Panc1 (cell line): ENCODE data around the gene FAM234B. TPM values are rescaled to one million over a fixed set of nuclear protein-coding genes. Genes with fewer than 3 reads are reported as not detected.

Experiments
- ATAC-seq: fragments of 200-7000 bp; cut with Tn5 transposase; 2 replicates; pipeline ENCODE4 v1.9.1; 2020; ENCODE audit warnings: mild to moderate bottlenecking, moderate library complexity
- BruUV-seq: library from RNA; stranded (reverse); fragments of 400-500 nt; replicated peaks from 2 replicates; lab custom pipeline; 2021; lab: Mats Ljungman, UMichigan
- CTCF ChIA-PET: fragments of 300-600 bp; sonication (Branson Sonifier 250); formaldehyde crosslinking; loops from one replicate; lab custom pipeline; 2022; ENCODE audit warnings: antibody characterized with exemption; lab: Charles Lee
- POLR2A ChIA-PET: fragments of 300-600 bp; sonication (Branson Sonifier 250); formaldehyde crosslinking; loops from one replicate; lab custom pipeline; 2022; ENCODE audit warnings: antibody characterized with exemption; lab: Charles Lee
- DNase-seq: peaks from one replicate; pipeline ENCODE4 v3.0.0-alpha.2; 2010; ENCODE audit warnings: low read depth, low spot score
- H3K27ac ChIP-seq: 2 replicates; pipeline ENCODE4 v1.5.1; 2011; ENCODE audit warnings: mild to moderate bottlenecking, low read length, inconsistent platforms
- H3K27me3 ChIP-seq: fragments of 200-500 bp; sonication (Bioruptor generic); 2 replicates; pipeline ENCODE4 v1.6.0; 2014; ENCODE audit warnings: low read length, inconsistent platforms; ENCODE audit not compliant: control insufficient read depth, insufficient read depth
- H3K36me3 ChIP-seq: fragments of 200-500 bp; sonication (Bioruptor generic); 2 replicates; pipeline ENCODE4 v1.5.1; 2014; ENCODE audit warnings: inconsistent platforms, mild to moderate bottlenecking, low read length, moderate library complexity; ENCODE audit not compliant: control insufficient read depth, insufficient read depth
- H3K4me1 ChIP-seq: 2 replicates; pipeline ENCODE4 v1.5.1; 2011; ENCODE audit warnings: inconsistent platforms, mild to moderate bottlenecking, low read length, moderate library complexity; ENCODE audit not compliant: control insufficient read depth, insufficient read depth
- H3K4me3 ChIP-seq, 2 experiments: 2 replicates each; pipeline ENCODE4 v1.5.1; 2011 to 2012; ENCODE audit warnings: low read depth in 2 of 2, low read length in 2 of 2, mild to moderate bottlenecking in 2 of 2, inconsistent platforms in 1 of 2, moderate library complexity in 1 of 2
- H3K9me3 ChIP-seq: fragments of 200-500 bp; sonication (Bioruptor generic); 2 replicates; pipeline ENCODE4 v1.5.1; 2014; ENCODE audit warnings: low read depth, mild to moderate bottlenecking, inconsistent platforms, low read length, moderate library complexity; ENCODE audit not compliant: control insufficient read depth, insufficient read depth
- CTCF ChIP-seq: fragments of 450-650 bp; IDR thresholded peaks from 2 replicates; pipeline ENCODE4 v1.5.1; 2017; ENCODE audit warnings: mild to moderate bottlenecking
- POLR2AphosphoS5 ChIP-seq: IDR thresholded peaks from 2 replicates; pipeline ENCODE4 v1.6.1; 2012; ENCODE audit warnings: mild to moderate bottlenecking, low read depth, low read length, moderate library complexity
- SIN3A ChIP-seq: IDR thresholded peaks from 2 replicates; pipeline ENCODE4 v1.6.1; 2012; ENCODE audit warnings: low read depth, mild to moderate bottlenecking, low read length, moderate library complexity, borderline replicate concordance; ENCODE audit not compliant: insufficient read depth
- TCF7L2 ChIP-seq: IDR thresholded peaks from 2 replicates; pipeline ENCODE4 v1.6.1; 2011; ENCODE audit warnings: mild to moderate bottlenecking, low read depth, low read length, inconsistent platforms
- in situ Hi-C: cut with HindIII; loops from 2 replicates; pipeline ENCODE4 v1.10.0; 2016; ENCODE audit warnings: low sequenced_read_pairs, low pct_unique_long_range_greater_than_20kb
- intact Hi-C: fragments of 100-400 bp; cut with micrococcal nuclease; formaldehyde crosslinking; loops from one replicate; pipeline ENCODE4 v1.10.0; 2022; ENCODE audit not compliant: unreplicated experiment
- total RNA-seq: library from RNA; stranded (reverse); gene quantifications from one replicate; pipeline ENCODE4 v1.2.1, GENCODE V29; 2021; ENCODE audit not compliant: unreplicated experiment
- TF ChIP-seq, protein P1 (sequence below), 2 experiments: IDR thresholded peaks; 2 replicates each; pipeline ENCODE4 v1.6.1; 2011 to 2012; ENCODE audit warnings: low read depth in 2 of 2, control low read depth in 1 of 2, low read length in 1 of 2, mild to moderate bottlenecking in 1 of 2, moderate library complexity in 1 of 2; ENCODE audit not compliant: insufficient read depth in 1 of 2

FAM234B gene
- total RNA-seq, 1 experiment from 2014 or later: 5.4 TPM

GRCh38 chr12:12998248-12998647 lies 45.9 kb upstream of the FAM234B start:
- H3K27ac ChIP-seq: no peak overlapping the region
- intact Hi-C loops (no loop called here), in situ Hi-C loops (no loop called here)
- no peaks in the 10 kb centered on the region; the same call in none of the 2 replicates for H3K4me1 ChIP-seq
- H3K27me3 ChIP-seq: no peaks in the 10 kb centered on the region
- ChIA-PET POLR2A (no interaction called here), CTCF (no interaction called here)
- no peaks in the 10 kb centered on the region for H3K36me3 ChIP-seq
- TF ChIP-seq, protein P1, sequence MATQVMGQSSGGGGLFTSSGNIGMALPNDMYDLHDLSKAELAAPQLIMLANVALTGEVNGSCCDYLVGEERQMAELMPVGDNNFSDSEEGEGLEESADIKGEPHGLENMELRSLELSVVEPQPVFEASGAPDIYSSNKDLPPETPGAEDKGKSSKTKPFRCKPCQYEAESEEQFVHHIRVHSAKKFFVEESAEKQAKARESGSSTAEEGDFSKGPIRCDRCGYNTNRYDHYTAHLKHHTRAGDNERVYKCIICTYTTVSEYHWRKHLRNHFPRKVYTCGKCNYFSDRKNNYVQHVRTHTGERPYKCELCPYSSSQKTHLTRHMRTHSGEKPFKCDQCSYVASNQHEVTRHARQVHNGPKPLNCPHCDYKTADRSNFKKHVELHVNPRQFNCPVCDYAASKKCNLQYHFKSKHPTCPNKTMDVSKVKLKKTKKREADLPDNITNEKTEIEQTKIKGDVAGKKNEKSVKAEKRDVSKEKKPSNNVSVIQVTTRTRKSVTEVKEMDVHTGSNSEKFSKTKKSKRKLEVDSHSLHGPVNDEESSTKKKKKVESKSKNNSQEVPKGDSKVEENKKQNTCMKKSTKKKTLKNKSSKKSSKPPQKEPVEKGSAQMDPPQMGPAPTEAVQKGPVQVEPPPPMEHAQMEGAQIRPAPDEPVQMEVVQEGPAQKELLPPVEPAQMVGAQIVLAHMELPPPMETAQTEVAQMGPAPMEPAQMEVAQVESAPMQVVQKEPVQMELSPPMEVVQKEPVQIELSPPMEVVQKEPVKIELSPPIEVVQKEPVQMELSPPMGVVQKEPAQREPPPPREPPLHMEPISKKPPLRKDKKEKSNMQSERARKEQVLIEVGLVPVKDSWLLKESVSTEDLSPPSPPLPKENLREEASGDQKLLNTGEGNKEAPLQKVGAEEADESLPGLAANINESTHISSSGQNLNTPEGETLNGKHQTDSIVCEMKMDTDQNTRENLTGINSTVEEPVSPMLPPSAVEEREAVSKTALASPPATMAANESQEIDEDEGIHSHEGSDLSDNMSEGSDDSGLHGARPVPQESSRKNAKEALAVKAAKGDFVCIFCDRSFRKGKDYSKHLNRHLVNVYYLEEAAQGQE (IDR thresholded peaks at IDR 0.05; ENCODE audit: insufficient read depth in 1 of 2, low read depth in 2 of 2, low read length in 1 of 2): no peak
- TF ChIP-seq SIN3A (no peak), POLR2AphosphoS5 (no peak), TCF7L2 (no peak), CTCF (no peak)
- no peak overlapping the region for H3K4me3 ChIP-seq
- H3K9me3 ChIP-seq: no peaks in the 10 kb centered on the region
- ATAC-seq (no peak), DNase-seq (no peak)
- BruUV-seq: TSS peak; percentile 58

DNA sequence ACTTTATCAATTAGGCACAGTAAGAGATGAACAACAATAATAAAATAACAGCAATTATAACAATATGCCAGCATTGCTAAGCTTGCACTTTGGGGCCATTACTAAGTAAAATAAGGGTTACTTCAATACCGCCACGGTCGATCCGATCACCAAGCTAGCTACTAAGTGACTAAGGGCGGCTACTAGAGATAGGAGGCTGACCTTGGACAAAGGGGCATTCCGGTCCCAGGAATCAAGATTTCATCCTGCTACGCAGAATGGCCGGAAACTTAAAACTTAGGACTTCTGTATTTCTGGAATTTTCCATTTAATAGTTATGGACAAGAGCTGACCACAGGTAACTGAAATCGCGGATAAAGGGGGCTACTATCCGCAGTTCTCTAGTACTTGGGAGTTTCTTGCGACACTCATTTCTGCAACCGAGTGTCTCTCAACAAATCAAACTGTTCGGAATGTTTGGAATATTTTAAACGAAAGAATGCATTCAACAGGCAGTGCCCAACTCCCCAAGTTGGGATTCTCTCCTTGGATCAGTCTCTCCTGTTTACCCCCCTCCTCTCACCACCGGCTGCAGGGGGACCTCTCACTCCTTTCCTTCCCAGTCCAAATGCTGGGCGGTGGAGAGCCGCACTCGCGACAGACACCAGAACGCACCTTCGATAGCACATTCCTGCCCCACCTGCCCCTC lies 44.8 kb upstream of the FAM234B start:
- H3K4me3 ChIP-seq: peak overlapping the region; percentile 72 to 76
- peak overlapping the region; percentile 74 for H3K27ac ChIP-seq
- CTCF ChIA-PET: interaction anchor here (0.6 kb wide), 1 partner anchor 212 kb away, joined by 3 read pairs; no protein-coding TSS in a partner anchor
- intact Hi-C loops: no loop called here
- BruUV-seq: no TSS peak
- peak; percentile 28 for ATAC-seq
- POLR2A ChIA-PET: no interaction called here
- no peaks in the 10 kb centered on the region; the same call in none of the 2 replicates for H3K4me1 ChIP-seq
- TF ChIP-seq, protein P1 (IDR thresholded peaks at IDR 0.05; ENCODE audit: insufficient read depth in 1 of 2, low read depth in 2 of 2, low read length in 1 of 2): no peak
- TF ChIP-seq CTCF (no peak), POLR2AphosphoS5 (no peak), TCF7L2 (no peak)
- in situ Hi-C loops: no loop called here
- H3K9me3 ChIP-seq: no peaks in the 10 kb centered on the region
- H3K36me3 ChIP-seq: no peaks in the 10 kb centered on the region
- no peaks in the 10 kb centered on the region for H3K27me3 ChIP-seq
- no peak for DNase-seq
